GM21367 (cell line): ENCODE data around the gene CCDC146.
A peak's percentile ranks its signal among the peaks of the same experiment; 100 is the strongest.
"Not testable (repeated sequence)": the region's sequence is repeated elsewhere in the genome, so short reads cannot be mapped to it uniquely, and the experiment has no call there.

Experiments
- ATAC-seq: cut with Tn5 transposase; IDR thresholded peaks from one replicate; pipeline ENCODE4 v1.9.1; 2021; ENCODE audit not compliant: unreplicated experiment

The CCDC146 gene

GRCh38 chr7:77326131-77326530 is 203.7 kb downstream of the CCDC146 start:
- ATAC-seq, result no peak

- no peak for ATAC-seq
Measured at GRCh38 chr7:77327067-77327931, 204.9 kb downstream of the CCDC146 start.

- ATAC-seq, result no peak
Measured at GRCh38 chr7:77327932-77328628, 205.7 kb downstream of the CCDC146 start.

- no peak for ATAC-seq
Measured at GRCh38 chr7:77328669-77329068, 206.3 kb downstream of the CCDC146 start.

GRCh38 chr7:77329466-77330168 is 207.2 kb downstream of the CCDC146 start:
- no peak for ATAC-seq

GRCh38 chr7:77330169-77330882 is 207.9 kb downstream of the CCDC146 start:
- ATAC-seq, result peak; percentile 47

GRCh38 chr7:77331938-77332695 is 209.7 kb downstream of the CCDC146 start:
- peak; percentile 75 for ATAC-seq

- not testable (repeated sequence) for ATAC-seq
Measured at GRCh38 chr7:77334039-77334438, 211.6 kb downstream of the CCDC146 start.

- no peak for ATAC-seq
Measured at GRCh38 chr7:77335581-77335980, 213.2 kb downstream of the CCDC146 start.

GRCh38 chr7:77337456-77337990 is 215.1 kb downstream of the CCDC146 start:
- ATAC-seq, result no peak

GRCh38 chr7:77338260-77338659 is 215.8 kb downstream of the CCDC146 start:
- ATAC-seq, result no peak

- ATAC-seq, result no peak
Measured at GRCh38 chr7:77338883-77339629, 216.6 kb downstream of the CCDC146 start.

GRCh38 chr7:77339726-77340125 is 217.3 kb downstream of the CCDC146 start:
- no peak for ATAC-seq
